HG02943 (cell line): ENCODE measurements around the gene ATF4.

ENCODE experiments used
- ATAC-seq: cut with Tn5 transposase; IDR thresholded peaks from one replicate; pipeline ENCODE4 v1.9.1; 2021; ENCODE audit warnings: mild to moderate bottlenecking, low read depth, moderate library complexity; ENCODE audit not compliant: unreplicated experiment

Gene ATF4

DNA sequence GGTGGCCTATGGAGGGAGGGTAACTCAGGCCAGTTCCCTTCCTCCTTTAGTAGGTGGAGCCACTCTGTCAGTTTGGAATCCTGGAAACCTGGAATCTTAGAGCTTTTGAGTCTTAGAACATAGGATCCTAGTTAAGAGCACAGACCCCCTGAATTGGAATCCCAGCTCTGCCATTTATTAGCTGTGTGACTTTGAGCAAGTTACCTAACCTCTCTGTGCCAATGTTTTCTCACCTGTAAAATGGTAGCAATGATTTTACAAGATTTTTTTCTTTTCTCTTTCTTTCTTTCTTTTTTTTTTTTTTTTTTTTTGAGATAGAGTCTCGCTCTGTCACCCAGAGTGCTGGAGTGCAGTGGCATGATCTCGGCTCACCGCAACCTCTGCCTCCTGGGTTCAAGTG lies 33.1 kb downstream of the ATF4 start:
- ATAC-seq, result no peak

DNA sequence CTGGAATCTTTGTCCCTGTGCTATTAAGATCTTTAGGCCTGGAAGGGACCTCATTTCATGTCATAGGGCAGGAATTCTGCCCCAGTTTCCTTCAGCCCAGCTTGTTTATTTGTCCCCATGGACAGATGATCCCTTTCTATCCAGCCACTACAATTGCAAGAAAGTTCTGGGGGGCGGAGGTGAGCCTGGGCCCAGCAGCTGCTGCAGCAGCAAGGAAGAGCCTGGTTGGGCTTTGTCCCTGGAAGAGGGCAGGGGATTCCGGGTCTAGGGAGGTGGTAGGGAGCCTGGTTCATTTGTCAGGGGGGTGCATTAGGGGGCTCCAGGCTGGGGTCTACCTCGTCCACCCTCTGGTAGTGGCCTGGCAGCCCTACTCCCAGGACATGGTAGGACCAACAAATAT lies 33.8 kb downstream of the ATF4 start:
- no peak for ATAC-seq

- ATAC-seq, result no peak
Measured at GRCh38 chr22:39556970-39557841, 36.8 kb downstream of the ATF4 start.

- no peak for ATAC-seq
Measured at GRCh38 chr22:39558254-39558727, 37.9 kb downstream of the ATF4 start.

DNA sequence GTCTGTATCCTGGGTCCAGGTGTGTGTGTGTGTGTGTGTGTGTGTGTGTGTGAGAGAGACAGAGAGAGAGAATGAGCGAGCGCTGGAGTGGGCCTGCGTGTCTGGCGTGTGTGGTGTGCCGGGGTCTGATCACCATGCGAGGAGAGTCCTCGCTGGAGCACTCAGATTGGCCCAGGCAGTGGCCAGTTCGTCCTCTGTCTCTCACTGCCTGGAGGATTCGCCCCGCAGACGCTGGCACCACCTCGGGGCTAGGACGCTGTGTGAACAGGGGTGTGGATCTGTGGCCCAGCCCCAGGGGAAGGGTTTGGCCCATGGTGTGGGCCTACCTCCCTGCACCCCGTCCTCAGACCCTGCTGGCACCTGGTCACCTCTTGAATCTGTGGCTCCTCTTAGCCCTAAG lies 38.6 kb downstream of the ATF4 start:
- no peak for ATAC-seq

DNA sequence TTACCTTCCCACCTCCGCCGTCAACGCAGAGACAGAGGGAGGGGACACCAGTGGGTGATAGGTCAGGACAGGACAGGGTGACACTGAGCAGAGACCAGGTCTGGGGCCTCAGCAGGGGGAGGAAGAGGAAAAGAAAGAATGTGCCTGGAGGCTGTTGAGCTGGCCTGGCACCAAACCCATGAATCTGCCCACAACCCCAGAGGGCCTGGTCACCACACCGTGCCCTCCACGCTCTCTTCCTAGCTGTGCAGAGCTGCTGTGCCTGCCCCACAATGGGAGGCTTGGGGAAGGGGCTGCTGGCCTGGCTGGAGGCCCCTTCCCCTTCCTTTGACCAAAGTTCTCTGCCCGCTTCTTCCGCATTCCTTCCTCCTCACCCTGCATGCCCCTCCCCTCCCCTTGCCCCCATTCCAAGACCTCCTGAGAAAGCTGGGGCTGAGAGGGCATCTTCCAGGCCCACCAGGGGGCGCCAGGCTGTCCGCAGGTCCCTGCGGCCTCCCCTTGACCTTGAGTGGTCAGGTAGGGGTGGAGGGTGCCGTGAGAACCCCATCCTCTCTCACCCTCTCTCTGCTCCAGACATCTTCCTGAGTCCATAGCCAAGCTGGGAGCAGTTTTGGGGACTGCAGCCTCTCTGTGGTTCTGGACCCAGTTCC lies 39.2 kb downstream of the ATF4 start:
- ATAC-seq, result no peak

DNA sequence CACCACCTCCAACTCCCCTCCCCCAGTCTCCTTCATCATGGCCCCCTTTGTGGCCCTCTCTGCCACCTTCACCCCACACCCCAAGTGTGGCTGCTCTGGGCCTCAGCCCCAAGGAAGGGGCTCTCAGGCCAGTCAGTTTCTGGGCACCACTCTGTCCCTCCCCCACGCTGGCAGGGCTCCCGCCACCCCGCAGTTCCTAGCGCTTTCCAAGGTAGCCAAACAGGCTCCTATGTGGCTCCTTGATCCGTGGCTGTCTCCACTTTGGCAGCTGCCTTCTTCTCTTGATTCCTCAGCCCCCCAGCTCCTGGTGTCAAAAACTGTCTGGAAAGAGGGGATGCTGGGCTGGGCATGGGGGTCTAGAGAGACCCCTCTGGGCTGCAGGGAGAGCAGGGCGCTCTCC lies 39.8 kb downstream of the ATF4 start:
- no peak for ATAC-seq

- ATAC-seq, result no peak
Measured at GRCh38 chr22:39562839-39563489, 42.6 kb downstream of the ATF4 start.

DNA sequence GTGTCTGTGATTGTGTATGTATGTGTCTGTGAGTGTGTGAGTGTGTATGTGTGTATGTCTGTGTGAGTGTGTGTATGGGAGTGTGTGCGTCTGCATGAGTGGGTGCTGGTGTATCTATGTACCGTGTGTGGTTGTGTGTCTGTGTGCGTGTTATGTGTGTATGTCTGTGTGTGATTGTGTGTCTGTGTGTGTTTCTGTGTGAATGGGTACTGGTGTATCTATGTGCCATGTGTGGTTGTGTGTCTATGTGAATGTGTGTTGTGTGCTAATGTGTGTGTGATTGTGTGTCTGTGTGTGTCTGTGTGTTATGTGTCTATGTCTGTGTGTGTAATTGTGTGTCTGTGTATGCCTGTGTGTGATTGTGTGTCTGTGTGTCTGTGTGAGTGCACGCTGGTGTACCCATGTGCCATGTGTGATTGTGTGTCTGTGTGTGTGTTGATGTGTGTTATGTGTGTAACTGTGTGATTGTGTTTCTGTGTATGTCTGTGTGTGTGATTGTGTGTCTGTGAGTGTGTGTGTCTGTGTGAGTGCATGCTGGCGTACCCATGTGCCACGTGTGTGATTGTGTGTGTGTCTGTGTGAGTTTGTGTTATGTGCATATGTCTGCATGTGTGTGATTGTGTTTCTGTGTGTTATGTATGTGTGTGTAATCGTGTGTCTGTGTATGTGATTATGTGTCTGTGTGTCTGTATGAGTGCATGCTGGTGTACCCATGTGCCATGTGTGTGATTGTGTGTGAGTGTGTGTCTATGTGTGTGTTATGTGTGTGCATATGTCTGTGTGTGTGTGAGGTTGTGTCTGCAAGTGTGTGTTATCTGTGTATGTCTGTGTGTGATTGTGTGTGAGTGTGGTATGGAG lies 43.4 kb downstream of the ATF4 start:
- ATAC-seq, result no peak

GRCh38 chr22:39565414-39565944 lies 45.1 kb downstream of the ATF4 start:
- ATAC-seq, result no peak

DNA sequence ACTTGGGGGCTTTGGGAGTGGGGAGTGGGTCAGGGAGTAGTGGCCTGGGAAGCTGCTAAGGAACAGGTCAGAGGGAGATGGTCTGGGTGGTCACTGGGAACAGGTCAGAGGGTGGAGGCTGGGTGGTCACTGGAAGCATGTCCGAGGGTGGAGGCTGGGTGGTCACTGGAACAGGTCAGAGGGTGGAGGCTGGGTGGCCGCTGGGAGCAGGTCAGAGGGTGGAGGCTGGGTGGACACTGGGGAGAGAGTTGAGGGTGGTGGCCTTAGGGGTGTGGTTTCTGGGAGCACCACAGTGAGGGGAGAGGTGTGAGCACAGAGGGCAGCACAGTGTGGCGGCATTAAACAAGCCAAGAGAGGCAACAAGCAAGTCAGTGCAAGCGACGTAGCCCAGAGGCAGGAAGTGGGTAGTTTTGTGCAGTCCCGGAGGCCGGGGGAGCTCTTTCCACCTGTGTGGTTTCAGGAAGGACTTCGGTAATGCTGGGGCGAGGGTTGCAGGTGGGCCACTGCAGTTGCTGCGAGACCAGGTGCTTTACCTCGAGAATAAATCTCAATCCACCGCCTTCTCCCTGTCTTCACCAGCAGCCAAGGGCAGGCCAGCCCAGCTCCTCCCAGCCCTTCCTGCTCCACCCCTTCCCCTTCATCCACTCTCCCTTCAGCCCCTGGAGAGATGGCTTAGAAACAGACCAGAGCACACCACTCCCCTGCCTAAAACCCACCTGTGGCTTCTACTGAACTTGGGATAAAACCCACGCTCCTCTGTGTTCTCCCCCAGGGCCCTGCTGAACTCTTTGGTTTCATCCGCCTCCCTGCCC lies 47.0 kb downstream of the ATF4 start:
- ATAC-seq, result no peak

DNA sequence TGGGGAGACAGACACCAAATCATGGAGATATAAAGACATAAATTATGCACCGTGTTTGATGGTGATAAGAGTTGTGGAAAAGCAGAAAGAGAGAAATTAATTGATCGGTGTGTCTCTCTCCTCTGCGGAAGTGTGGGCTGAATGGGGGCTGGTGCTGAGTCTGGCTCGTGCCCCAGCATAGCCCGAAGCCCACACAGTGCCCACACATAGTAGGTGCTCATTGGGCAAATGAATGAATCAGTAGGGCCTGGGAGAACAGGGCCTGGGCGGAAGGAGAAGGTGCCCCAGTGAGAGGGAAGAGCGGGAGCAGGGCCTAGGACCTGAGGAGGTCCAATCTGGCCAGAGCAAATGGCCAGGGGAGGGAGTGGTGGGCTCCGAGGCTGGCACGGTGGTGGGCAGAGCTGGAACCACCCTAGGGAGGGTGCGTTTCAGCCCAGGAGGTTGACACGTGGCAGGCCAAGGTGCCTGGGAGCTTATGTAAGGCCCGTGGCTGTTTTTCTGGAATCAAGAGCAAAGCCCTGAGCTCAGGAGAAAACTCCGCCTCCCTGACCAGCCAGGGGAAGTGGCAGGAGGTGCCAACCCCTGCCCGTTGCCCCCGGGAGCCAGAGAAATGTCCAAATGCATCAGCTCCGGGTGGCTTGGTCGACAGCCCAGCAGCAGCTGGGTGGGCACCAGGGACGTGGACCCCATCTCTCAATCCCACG lies 48.1 kb downstream of the ATF4 start:
- ATAC-seq, result no peak

GRCh38 chr22:39569066-39569465 lies 48.7 kb downstream of the ATF4 start:
- no peak for ATAC-seq

GRCh38 chr22:39570226-39570625 lies 49.9 kb downstream of the ATF4 start:
- no peak for ATAC-seq

DNA sequence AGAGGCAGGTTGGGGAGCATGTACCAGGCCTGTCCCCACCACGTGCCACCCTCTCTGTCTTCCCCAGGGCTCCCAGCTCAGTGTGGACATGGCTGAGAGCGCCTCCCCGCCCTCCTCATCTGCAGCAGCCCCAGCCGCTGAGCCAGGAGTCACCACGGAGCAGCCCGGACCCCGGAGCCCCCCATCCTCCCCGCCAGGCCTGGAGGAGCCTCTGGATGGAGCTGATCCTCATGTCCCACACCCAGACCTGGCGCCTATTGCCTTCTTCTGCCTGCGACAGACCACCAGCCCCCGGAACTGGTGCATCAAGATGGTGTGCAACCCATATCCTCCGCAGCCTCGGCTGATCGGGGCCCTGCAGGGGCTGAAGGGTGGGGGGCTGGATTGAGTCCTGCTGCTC lies 50.3 kb downstream of the ATF4 start, which contains the start of gene CACNA1I:
TSS of gene CACNA1I (plus strand) at position 89 of the 400 bp plus-strand sequence. CDS start at position 89, 0 bp downstream.
- no peak for ATAC-seq

DNA sequence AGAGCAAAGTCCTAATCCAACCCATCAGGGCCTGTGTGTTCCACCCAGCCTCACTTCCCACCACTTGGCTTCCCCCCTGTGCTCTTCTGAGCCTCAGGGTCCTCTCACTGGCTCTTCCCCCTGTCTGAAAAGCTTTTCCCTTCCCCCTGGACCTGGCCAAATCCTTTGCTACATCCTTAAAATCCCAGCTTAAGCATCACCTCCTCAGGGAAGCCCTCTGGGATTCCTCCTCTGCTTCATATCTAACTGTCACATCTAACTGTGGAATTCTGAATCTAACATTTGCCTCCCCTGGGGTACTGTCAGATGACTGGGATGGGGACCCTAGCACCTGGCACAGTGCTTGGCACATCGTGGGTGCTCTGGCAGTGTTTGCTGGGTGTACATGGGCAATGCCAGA lies 51.2 kb downstream of the ATF4 start:
- no peak for ATAC-seq
